HCT116 (cell line): ENCODE measurements around the gene CHCHD4. TPM values are rescaled to one million over a fixed set of nuclear protein-coding genes. Genes with fewer than 3 reads are reported as not detected.

ENCODE experiments used
- ATAC-seq: fragments of 200-7000 bp; cut with Tn5 transposase; 2 replicates; pipeline ENCODE4 v1.9.1; 2020; ENCODE audit warnings: mild to moderate bottlenecking, moderate library complexity
- BruUV-seq: library from RNA; stranded (reverse); fragments of 400-500 nt; replicated peaks from 2 replicates; lab custom pipeline; 2021; lab: Mats Ljungman, UMichigan
- CTCF ChIA-PET: fragments of 300-600 bp; sonication (Branson Sonifier 250); formaldehyde crosslinking; loops from one replicate; lab custom pipeline; 2021; ENCODE audit warnings: antibody characterized with exemption; lab: Charles Lee
- POLR2A ChIA-PET: fragments of 300-600, 350-600 bp; sonication (Branson Sonifier 250); formaldehyde crosslinking; loops from one replicate; lab custom pipeline; 2021; ENCODE audit warnings: antibody characterized with exemption; lab: Charles Lee
- RAD21 ChIA-PET, 2 experiments: fragments of 300-600 bp; sonication (Branson Sonifier 250); formaldehyde crosslinking; loops; one replicate each; lab custom pipeline; 2023; ENCODE audit warnings: low total read pairs in 2 of 2; ENCODE audit not compliant: uncharacterized antibody in 2 of 2, unreplicated experiment in 2 of 2, low non-redundant PET in 1 of 2; lab: Charles Lee
- DNase-seq: peaks from one replicate; pipeline ENCODE4 v3.0.0-alpha.2; 2010; ENCODE audit warnings: low read depth, low spot score
- H2AFZ ChIP-seq: fragments of 200-600 bp; shearing (Covaris generic), sonication (generic); 2 replicates; pipeline ENCODE4 v1.6.1; 2017; ENCODE audit warnings: low read depth, mixed run types, mixed read lengths, antibody characterized with exemption, low read length; ENCODE audit not compliant: poor library complexity, severe bottlenecking
- H3K27ac ChIP-seq: 2 replicates; pipeline ENCODE4 v1.5.1; 2012; ENCODE audit warnings: low read depth, low read length
- H3K27me3 ChIP-seq: fragments of 200-600 bp; sonication (generic); 2 replicates; pipeline ENCODE4 v1.6.1; 2016; ENCODE audit warnings: mixed run types, low read length, mixed read lengths; ENCODE audit not compliant: insufficient read depth
- H3K36me3 ChIP-seq, 2 experiments: fragments of 200-500 bp in 1 of 2; fragments of 200-600 bp in 1 of 2; sonication (Bioruptor generic) in 1 of 2; sonication (generic) in 1 of 2; 2 replicates each; pipeline versions ENCODE4 v1.5.1 to v1.6.1; 2014 to 2016; ENCODE audit warnings: low read length in 2 of 2, inconsistent platforms in 1 of 2, mixed read lengths in 1 of 2, mixed run types in 1 of 2; ENCODE audit not compliant: insufficient read depth in 2 of 2, control insufficient read depth in 1 of 2
- H3K4me1 ChIP-seq, 2 experiments: fragments of 200-600 bp in 1 of 2; sonication (generic) in 1 of 2; 2 replicates each; pipeline versions ENCODE4 v1.5.1 to v1.6.1; 2012 to 2017; ENCODE audit warnings: low read length in 2 of 2, inconsistent platforms in 1 of 2, mild to moderate bottlenecking in 1 of 2, mixed read lengths in 1 of 2, mixed run types in 1 of 2, moderate library complexity in 1 of 2; ENCODE audit not compliant: insufficient read depth in 2 of 2, control insufficient read depth in 1 of 2
- H3K4me2 ChIP-seq: fragments of 200-600 bp; sonication (generic); 2 replicates; pipeline ENCODE4 v1.6.1; 2017; ENCODE audit warnings: mixed run types, low read length, mixed read lengths
- H3K4me3 ChIP-seq, 2 experiments: fragments of 200-600 bp in 1 of 2; sonication (generic) in 1 of 2; replicated peaks in 1 of 2; 2 replicates each; pipeline ENCODE4 v1.5.1; 2011 to 2016; ENCODE audit warnings: low read length in 2 of 2, control low read depth in 1 of 2, low read depth in 1 of 2, mild to moderate bottlenecking in 1 of 2, mixed read lengths in 1 of 2, mixed run types in 1 of 2
- H3K79me2 ChIP-seq: fragments of 200-600 bp; sonication (generic); 2 replicates; pipeline ENCODE4 v1.6.1; 2017; ENCODE audit warnings: mild to moderate bottlenecking, mixed run types, low read length, moderate library complexity, mixed read lengths; ENCODE audit not compliant: insufficient read depth
- H3K9ac ChIP-seq: fragments of 200-600 bp; sonication (generic); 2 replicates; pipeline ENCODE4 v1.6.1; 2016; ENCODE audit warnings: low read length, mixed read lengths
- H3K9me2 ChIP-seq: fragments of 200-600 bp; sonication (generic), shearing (Covaris generic); 2 replicates; pipeline ENCODE4 v1.6.1; 2017; ENCODE audit warnings: mixed run types, mild to moderate bottlenecking, moderate library complexity; ENCODE audit not compliant: insufficient read depth
- H3K9me3 ChIP-seq, 2 experiments: fragments of 200-500 bp in 1 of 2; fragments of 200-600 bp in 1 of 2; sonication (Bioruptor generic) in 1 of 2; sonication (generic) in 1 of 2; 2 replicates each; pipeline ENCODE4 v1.6.1; 2014 to 2017; ENCODE audit warnings: low read length in 2 of 2, mixed read lengths in 2 of 2, inconsistent platforms in 1 of 2, low read depth in 1 of 2, mild to moderate bottlenecking in 1 of 2, mixed run types in 1 of 2, moderate library complexity in 1 of 2; ENCODE audit not compliant: control insufficient read depth in 1 of 2, insufficient read depth in 1 of 2
- H4K20me1 ChIP-seq: fragments of 200-600 bp; sonication (generic), shearing (Covaris generic); 2 replicates; pipeline ENCODE4 v1.6.1; 2017; ENCODE audit warnings: mixed run types, mild to moderate bottlenecking, moderate library complexity; ENCODE audit not compliant: insufficient read depth
- CEBPB ChIP-seq: IDR thresholded peaks from 2 replicates; pipeline ENCODE4 v1.6.1; 2012; ENCODE audit warnings: low read depth
- EGR1 ChIP-seq: IDR thresholded peaks from 2 replicates; pipeline ENCODE4 v1.6.1; 2012; ENCODE audit warnings: low read depth
- ELF1 ChIP-seq: IDR thresholded peaks from 2 replicates; pipeline ENCODE4 v1.6.1; 2012; ENCODE audit warnings: low read depth, borderline replicate concordance
- EZH2 ChIP-seq: fragments of 200-600 bp; sonication (generic); IDR thresholded peaks from 2 replicates; pipeline ENCODE4 v1.6.1; 2017; ENCODE audit warnings: antibody characterized with exemption, mixed run types
- EZH2phosphoT487 ChIP-seq: fragments of 200-600 bp; IDR thresholded peaks from 2 replicates; pipeline ENCODE4 v1.6.1; 2018; ENCODE audit warnings: antibody characterized with exemption, borderline replicate concordance
- FOSL1 ChIP-seq: IDR thresholded peaks from 2 replicates; pipeline ENCODE4 v1.6.1; 2012; ENCODE audit warnings: low read depth
- JUND ChIP-seq: IDR thresholded peaks from 2 replicates; pipeline ENCODE4 v1.6.1; 2012
- RAD21 ChIP-seq: IDR thresholded peaks from 2 replicates; pipeline ENCODE4 v1.6.1; 2012; ENCODE audit warnings: low read depth, mild to moderate bottlenecking
- TCF7L2 ChIP-seq: IDR thresholded peaks from 2 replicates; pipeline ENCODE4 v1.7.0; 2011; ENCODE audit warnings: borderline replicate concordance, inconsistent platforms; ENCODE audit not compliant: insufficient read depth, insufficient read length; ENCODE audit errors: extremely low read depth
- YY1 ChIP-seq: IDR thresholded peaks from 2 replicates; pipeline ENCODE4 v1.6.1; 2011; ENCODE audit warnings: low read length, low read depth, moderate library complexity, mild to moderate bottlenecking; ENCODE audit not compliant: insufficient replicate concordance; ENCODE audit errors: extremely low read depth
- ZNF274 ChIP-seq: fragments of 200-500 bp; sonication (Bioruptor generic); IDR thresholded peaks from 2 replicates; pipeline ENCODE4 v1.6.1; 2014; ENCODE audit warnings: mild to moderate bottlenecking, low read depth, low read length, inconsistent platforms
- intact Hi-C: fragments of 100-400 bp; cut with micrococcal nuclease; formaldehyde crosslinking; loops from 2 replicates; pipeline ENCODE4 v1.10.0; 2022
- total RNA-seq: library from RNA; stranded (reverse); gene quantifications from one replicate; pipeline ENCODE4 v1.2.1, GENCODE V29; 2021; ENCODE audit not compliant: unreplicated experiment
- TF ChIP-seq, protein P1 (sequence below), 3 experiments: fragments of 200-600 bp in 1 of 3; sonication (generic) in 1 of 3; IDR thresholded peaks in 2 of 3; conservative IDR thresholded peaks in 1 of 3; 2 replicates each; pipeline ENCODE4 v1.5.1; 2012 to 2017; ENCODE audit warnings: low read depth in 2 of 3, low read length in 2 of 3, antibody characterized with exemption in 1 of 3, borderline replicate concordance in 1 of 3, control low read depth in 1 of 3, mild to moderate bottlenecking in 1 of 3, mixed read lengths in 1 of 3, mixed run types in 1 of 3, moderate library complexity in 1 of 3; ENCODE audit not compliant: insufficient read depth in 1 of 3
- TF ChIP-seq, protein P2 (sequence below): IDR thresholded peaks from 2 replicates; pipeline ENCODE4 v1.6.1; 2012; ENCODE audit warnings: low read depth

CHCHD4 gene
- total RNA-seq, 1 experiment from 2014 or later = 24.6 TPM

DNA sequence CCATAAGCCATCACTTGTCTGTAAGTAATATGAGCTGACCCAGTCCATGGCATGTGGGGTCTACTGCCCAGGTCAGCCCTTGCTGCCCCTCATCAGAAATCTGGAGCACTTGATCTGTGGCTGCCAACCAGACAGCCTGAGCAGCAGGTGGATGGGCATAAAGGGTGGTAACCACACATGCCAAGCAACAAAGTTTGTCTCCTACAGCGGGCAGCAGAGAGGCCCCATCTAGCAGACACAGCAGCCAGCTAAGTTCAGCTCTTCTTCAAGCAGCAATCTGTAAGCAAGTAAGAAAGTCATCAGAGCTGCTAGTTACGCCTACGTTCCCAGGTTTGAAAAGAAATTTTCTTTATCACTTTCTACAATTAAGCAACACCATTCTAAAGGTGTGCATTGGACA, 27.9 kb downstream of the CHCHD4 start:
- ATAC-seq = no peak; the same call in 1 of the 2 replicates
- POLR2A ChIA-PET = no interaction called here
- H3K9ac ChIP-seq = no peak overlapping the region
- no peaks in the 10 kb centered on the region for H3K27me3 ChIP-seq
- H3K79me2 ChIP-seq = no peaks in the 10 kb centered on the region
- RAD21 ChIA-PET = no interaction called here
- H3K27ac ChIP-seq = no peak overlapping the region
- no peaks in the 10 kb centered on the region for H3K4me1 ChIP-seq
- H3K9me2 ChIP-seq = peaks cover 2% of the 10 kb centered on the region; the same call in 1 of the 2 replicates
- BruUV-seq = no TSS peak
- CTCF ChIA-PET = no interaction called here
- no peak overlapping the region for H3K4me2 ChIP-seq
- no peaks in the 10 kb centered on the region for H4K20me1 ChIP-seq
- intact Hi-C loops = no loop called here
- H2AFZ ChIP-seq = no peak overlapping the region
- no peaks in the 10 kb centered on the region for H3K9me3 ChIP-seq
- H3K36me3 ChIP-seq = no peaks in the 10 kb centered on the region
- TF ChIP-seq, protein P1, sequence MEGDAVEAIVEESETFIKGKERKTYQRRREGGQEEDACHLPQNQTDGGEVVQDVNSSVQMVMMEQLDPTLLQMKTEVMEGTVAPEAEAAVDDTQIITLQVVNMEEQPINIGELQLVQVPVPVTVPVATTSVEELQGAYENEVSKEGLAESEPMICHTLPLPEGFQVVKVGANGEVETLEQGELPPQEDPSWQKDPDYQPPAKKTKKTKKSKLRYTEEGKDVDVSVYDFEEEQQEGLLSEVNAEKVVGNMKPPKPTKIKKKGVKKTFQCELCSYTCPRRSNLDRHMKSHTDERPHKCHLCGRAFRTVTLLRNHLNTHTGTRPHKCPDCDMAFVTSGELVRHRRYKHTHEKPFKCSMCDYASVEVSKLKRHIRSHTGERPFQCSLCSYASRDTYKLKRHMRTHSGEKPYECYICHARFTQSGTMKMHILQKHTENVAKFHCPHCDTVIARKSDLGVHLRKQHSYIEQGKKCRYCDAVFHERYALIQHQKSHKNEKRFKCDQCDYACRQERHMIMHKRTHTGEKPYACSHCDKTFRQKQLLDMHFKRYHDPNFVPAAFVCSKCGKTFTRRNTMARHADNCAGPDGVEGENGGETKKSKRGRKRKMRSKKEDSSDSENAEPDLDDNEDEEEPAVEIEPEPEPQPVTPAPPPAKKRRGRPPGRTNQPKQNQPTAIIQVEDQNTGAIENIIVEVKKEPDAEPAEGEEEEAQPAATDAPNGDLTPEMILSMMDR (IDR thresholded peaks at IDR 0.05 in 2 of 3, conservative IDR thresholded peaks at IDR 0.05 in 1 of 3; ENCODE audit: borderline replicate concordance in 1 of 3, insufficient read depth in 1 of 3, low read depth in 2 of 3, low read length in 2 of 3) = peak in 1 of 3 experiments; percentile 6; a peak in 1 of 6 replicates
- no peak for TF ChIP-seq YY1
- TF ChIP-seq, all 23 proteins: peak for 1
- DNase-seq = no peak
- H3K4me3 ChIP-seq = no peak overlapping the region

DNA sequence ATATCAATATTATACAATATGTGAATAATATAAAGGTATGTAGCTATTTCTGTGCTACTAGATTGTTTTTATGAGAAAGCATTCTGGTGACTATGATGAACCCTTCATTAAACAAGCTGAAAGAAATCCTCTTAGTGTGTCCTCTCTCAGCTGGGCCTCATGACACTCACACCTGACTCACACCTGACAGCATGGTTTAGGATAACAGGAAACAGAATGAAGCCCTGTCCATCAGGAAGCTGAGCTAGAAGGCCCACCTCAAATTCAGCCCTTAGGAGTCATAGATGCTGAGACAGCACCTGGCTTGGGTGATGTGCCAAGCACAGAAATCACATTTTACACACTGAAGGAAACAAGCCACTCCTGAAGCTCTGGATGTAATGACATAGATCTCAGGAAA, 30.8 kb downstream of the CHCHD4 start:
- peaks cover 2% of the 10 kb centered on the region; the same call in 1 of the 2 replicates for H3K9me2 ChIP-seq
- H3K9me3 ChIP-seq = no peaks in the 10 kb centered on the region
- H3K36me3 ChIP-seq = no peaks in the 10 kb centered on the region
- no peak for ATAC-seq
- H3K4me2 ChIP-seq = no peak overlapping the region
- CTCF ChIA-PET = no interaction called here
- H3K4me3 ChIP-seq = no peak overlapping the region
- H4K20me1 ChIP-seq = no peaks in the 10 kb centered on the region
- no peak for TF ChIP-seq FOSL1
- TF ChIP-seq CEBPB = no peak
- TF ChIP-seq, protein P2, sequence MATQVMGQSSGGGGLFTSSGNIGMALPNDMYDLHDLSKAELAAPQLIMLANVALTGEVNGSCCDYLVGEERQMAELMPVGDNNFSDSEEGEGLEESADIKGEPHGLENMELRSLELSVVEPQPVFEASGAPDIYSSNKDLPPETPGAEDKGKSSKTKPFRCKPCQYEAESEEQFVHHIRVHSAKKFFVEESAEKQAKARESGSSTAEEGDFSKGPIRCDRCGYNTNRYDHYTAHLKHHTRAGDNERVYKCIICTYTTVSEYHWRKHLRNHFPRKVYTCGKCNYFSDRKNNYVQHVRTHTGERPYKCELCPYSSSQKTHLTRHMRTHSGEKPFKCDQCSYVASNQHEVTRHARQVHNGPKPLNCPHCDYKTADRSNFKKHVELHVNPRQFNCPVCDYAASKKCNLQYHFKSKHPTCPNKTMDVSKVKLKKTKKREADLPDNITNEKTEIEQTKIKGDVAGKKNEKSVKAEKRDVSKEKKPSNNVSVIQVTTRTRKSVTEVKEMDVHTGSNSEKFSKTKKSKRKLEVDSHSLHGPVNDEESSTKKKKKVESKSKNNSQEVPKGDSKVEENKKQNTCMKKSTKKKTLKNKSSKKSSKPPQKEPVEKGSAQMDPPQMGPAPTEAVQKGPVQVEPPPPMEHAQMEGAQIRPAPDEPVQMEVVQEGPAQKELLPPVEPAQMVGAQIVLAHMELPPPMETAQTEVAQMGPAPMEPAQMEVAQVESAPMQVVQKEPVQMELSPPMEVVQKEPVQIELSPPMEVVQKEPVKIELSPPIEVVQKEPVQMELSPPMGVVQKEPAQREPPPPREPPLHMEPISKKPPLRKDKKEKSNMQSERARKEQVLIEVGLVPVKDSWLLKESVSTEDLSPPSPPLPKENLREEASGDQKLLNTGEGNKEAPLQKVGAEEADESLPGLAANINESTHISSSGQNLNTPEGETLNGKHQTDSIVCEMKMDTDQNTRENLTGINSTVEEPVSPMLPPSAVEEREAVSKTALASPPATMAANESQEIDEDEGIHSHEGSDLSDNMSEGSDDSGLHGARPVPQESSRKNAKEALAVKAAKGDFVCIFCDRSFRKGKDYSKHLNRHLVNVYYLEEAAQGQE = no peak
- no peak for TF ChIP-seq EGR1
- TF ChIP-seq EZH2 = no peak
- no peak for TF ChIP-seq RAD21
- no peak for TF ChIP-seq ELF1
- TF ChIP-seq ZNF274 = no peak
- no peak for TF ChIP-seq TCF7L2
- no peak for TF ChIP-seq EZH2phosphoT487
- TF ChIP-seq JUND = no peak
- TF ChIP-seq, all 23 proteins: peak for 0
- POLR2A ChIA-PET = no interaction called here
- RAD21 ChIA-PET = no interaction called here
- Histone ChIP-seq H3K9ac (no peak overlapping the region), H3K27ac (no peak overlapping the region), H3K4me1 (no peaks in the 10 kb centered on the region), H3K27me3 (no peaks in the 10 kb centered on the region), H3K79me2 (no peaks in the 10 kb centered on the region), H2AFZ (no peak overlapping the region)
- BruUV-seq = no TSS peak
- intact Hi-C loops = no loop called here
- no peak for DNase-seq
